Kidney epithelial cell (primary cell): ENCODE results near the gene ALX4. TPM values are rescaled to one million over a fixed set of nuclear protein-coding genes. Genes with fewer than 3 reads are reported as not detected.

Experiments
- DNase-seq: peaks from one replicate; pipeline ENCODE4 v3.0.0-alpha.2; 2010; ENCODE audit warnings: low read depth
- H3K27me3 ChIP-seq: 2 replicates; pipeline ENCODE4 v1.6.0; 2011; ENCODE audit warnings: low read length; ENCODE audit not compliant: control insufficient read depth, insufficient read depth
- H3K36me3 ChIP-seq: 2 replicates; pipeline ENCODE4 v1.5.1; 2011; ENCODE audit warnings: low read length; ENCODE audit not compliant: control insufficient read depth, insufficient read depth
- H3K4me3 ChIP-seq: 2 replicates; pipeline ENCODE4 v1.5.1; 2011; ENCODE audit warnings: low read depth, mild to moderate bottlenecking, control low read depth, low read length
- CTCF ChIP-seq: IDR thresholded peaks from 2 replicates; pipeline ENCODE4 v1.5.1; 2011; ENCODE audit warnings: mild to moderate bottlenecking, moderate library complexity, low read length, control low read depth, inconsistent platforms; ENCODE audit not compliant: insufficient read depth, poor library complexity, severe bottlenecking
- total RNA-seq: library from RNA; depleted of rRNA; stranded (reverse); fragments of >200 nt; gene quantifications from 2 replicates; pipeline ENCODE4 v1.2.3, GENCODE V29; 2015

Gene ALX4
- total RNA-seq, 1 donor from 2014 or later, result not detected

- H3K27me3 ChIP-seq, result peaks cover 22% of the 10 kb centered on the region
- DNase-seq, result no peak
Observed at GRCh38 chr11:44340656-44341055, 30.7 kb upstream of the ALX4 start.

GRCh38 chr11:44339530-44339883 is 29.6 kb upstream of the ALX4 start:
- Histone ChIP-seq H3K4me3 (no peak overlapping the region), H3K27me3 (peaks cover 25% of the 10 kb centered on the region), H3K36me3 (no peaks in the 10 kb centered on the region)
- TF ChIP-seq CTCF, result no peak
- no peak for DNase-seq

More at GRCh38 chr11:44340656-44341055, 30.7 kb upstream of the ALX4 start:
- TF ChIP-seq CTCF, result no peak
- no peaks in the 10 kb centered on the region for H3K36me3 ChIP-seq
- H3K4me3 ChIP-seq, result no peak overlapping the region

- no peak for DNase-seq
- no peak for TF ChIP-seq CTCF
- peaks cover 31% of the 10 kb centered on the region for H3K27me3 ChIP-seq
- H3K36me3 ChIP-seq, result no peaks in the 10 kb centered on the region
- no peak overlapping the region for H3K4me3 ChIP-seq
Observed at GRCh38 chr11:44338698-44339529, 29.0 kb upstream of the ALX4 start.

- Histone ChIP-seq H3K36me3 (no peaks in the 10 kb centered on the region), H3K27me3 (peaks cover 38% of the 10 kb centered on the region), H3K4me3 (no peak overlapping the region)
- no peak for TF ChIP-seq CTCF
- DNase-seq, result no peak
Observed at GRCh38 chr11:44338026-44338425, 28.1 kb upstream of the ALX4 start.

GRCh38 chr11:44335919-44336318 is 26.0 kb upstream of the ALX4 start:
- DNase-seq, result no peak
- TF ChIP-seq CTCF, result no peak
- peaks cover 48% of the 10 kb centered on the region for H3K27me3 ChIP-seq

More at GRCh38 chr11:44335919-44336318, 26.0 kb upstream of the ALX4 start:
- Histone ChIP-seq H3K4me3 (no peak overlapping the region), H3K36me3 (no peaks in the 10 kb centered on the region)
